Gastrocnemius medialis (tissue), 4 donors: ENCODE data around the gene SUSD4. TPM values are rescaled to one million over a fixed set of nuclear protein-coding genes. Genes with fewer than 3 reads are reported as not detected.

Experiments
- ATAC-seq, 2 donors: fragments of 150-250 bp; one replicate each; pipeline ENCODE4 v1.9.1; 2016
- DNase-seq, 2 donors: peaks; one replicate each; pipeline ENCODE4 v3.0.0-alpha.2; 2019
- H3K27ac ChIP-seq, 4 donors: fragments of 200-600 bp; sonication (generic); 1 replicate in 1 of 4; 2 replicates in 3 of 4; pipeline ENCODE4 v1.5.1; 2016 to 2018; ENCODE audit warnings: mild to moderate bottlenecking in 2 of 4, moderate library complexity in 1 of 4
- H3K27me3 ChIP-seq, 3 donors: fragments of 200-600 bp; sonication (generic) in 2 of 3; 1 replicate in 1 of 3; 2 replicates in 2 of 3; pipeline versions ENCODE4 v1.5.1 to v1.6.0; 2016 to 2019; ENCODE audit warnings: mild to moderate bottlenecking in 1 of 3, moderate library complexity in 1 of 3
- H3K36me3 ChIP-seq, 2 donors: fragments of 200-600 bp; sonication (generic) in 1 of 2; one replicate each; pipeline ENCODE4 v1.5.1; 2017 to 2018
- H3K4me1 ChIP-seq, 2 donors: fragments of 200-600 bp; sonication (generic) in 1 of 2; one replicate each; pipeline ENCODE4 v1.5.1; 2016 to 2017; ENCODE audit warnings: mild to moderate bottlenecking in 2 of 2
- H3K4me3 ChIP-seq, 4 donors: fragments of 200-600 bp; sonication (generic) in 3 of 4; 1 replicate in 1 of 4; 2 replicates in 3 of 4; pipeline ENCODE4 v1.5.1; 2016 to 2019; ENCODE audit warnings: mild to moderate bottlenecking in 2 of 4
- H3K9me3 ChIP-seq, 3 donors: fragments of 200-600 bp; sonication (generic) in 2 of 3; 1 replicate in 1 of 3; 2 replicates in 2 of 3; pipeline ENCODE4 v1.5.1; 2016 to 2019
- CTCF ChIP-seq, 5 experiments: fragments of 450-650 bp in 3 of 5; fragments of 200-600 bp in 2 of 5; sonication (generic) in 2 of 5; IDR thresholded peaks in 4 of 5; conservative IDR thresholded peaks in 1 of 5; 1 replicate in 4 of 5; 2 replicates in 1 of 5; pipeline ENCODE4 v1.5.1; 2016 to 2019; ENCODE audit warnings: antibody characterized with exemption in 5 of 5, mild to moderate bottlenecking in 3 of 5, moderate library complexity in 3 of 5
- POLR2A ChIP-seq, 2 donors: fragments of 450-650 bp; IDR thresholded peaks; one replicate each; pipeline ENCODE4 v1.6.1; 2017; ENCODE audit warnings: antibody characterized with exemption in 2 of 2, mild to moderate bottlenecking in 2 of 2, moderate library complexity in 2 of 2
- in situ Hi-C, 4 donors: fragments of 200-750 bp; cut with MboI; loops; one replicate each; pipeline versions ENCODE4 v1.15.0 to v1.8.0; 2017; ENCODE audit warnings: low sequenced_read_pairs in 4 of 4
- intact Hi-C: fragments of 100-400 bp; cut with DNase I; formaldehyde crosslinking; loops from one replicate; pipeline ENCODE4 v1.15.1; 2023; ENCODE audit warnings: low total_unique reads
- total RNA-seq, 4 donors: library from RNA; depleted of rRNA; stranded (reverse); fragments of >200 nt; gene quantifications; one replicate each; pipeline versions ENCODE4 v1.1.0 to v1.2.3, GENCODE V29; 2016

Gene SUSD4
- total RNA-seq, 4 donors from 2014 or later, result 1.2 to 4.0 (median 3.3) TPM; not detected in 1

GRCh38 chr1:223331301-223331700 is 32.7 kb downstream of the SUSD4 start:
- no peaks in the 10 kb centered on the region for H3K9me3 ChIP-seq
- H3K27ac ChIP-seq, result no peak overlapping the region
- TF ChIP-seq POLR2A (IDR thresholded peaks at IDR 0.05) (no peak), CTCF (IDR thresholded peaks at IDR 0.05 in 4 of 5, conservative IDR thresholded peaks at IDR 0.05 in 1 of 5) (no peak)
- no peaks in the 10 kb centered on the region for H3K36me3 ChIP-seq
- DNase-seq, result no peak
- no peak for ATAC-seq
- intact Hi-C loops (no loop called here), in situ Hi-C loops (no loop called here)
- no peak overlapping the region for H3K4me3 ChIP-seq
- no peaks in the 10 kb centered on the region for H3K27me3 ChIP-seq
- no peaks in the 10 kb centered on the region for H3K4me1 ChIP-seq

DNA sequence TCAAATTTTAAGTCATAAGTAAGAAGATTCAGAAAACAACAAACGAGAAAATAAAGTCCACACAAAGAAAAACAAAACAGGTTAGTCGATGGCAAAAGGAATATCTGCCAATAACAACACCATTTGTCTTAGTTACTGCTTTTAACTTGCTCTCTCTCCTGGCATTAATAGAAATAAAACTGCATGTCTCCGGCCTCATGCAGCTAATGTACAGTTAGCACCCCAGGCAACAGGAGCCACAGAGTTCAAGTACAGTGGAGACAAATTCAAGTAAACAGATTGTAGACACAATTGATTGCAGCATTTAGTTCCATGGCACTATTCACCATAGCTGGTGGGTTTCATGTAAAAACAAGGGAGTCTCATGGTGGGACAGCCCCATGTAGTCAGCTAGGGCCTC is 33.5 kb downstream of the SUSD4 start:
- TF ChIP-seq CTCF (IDR thresholded peaks at IDR 0.05 in 4 of 5, conservative IDR thresholded peaks at IDR 0.05 in 1 of 5) (no peak), POLR2A (IDR thresholded peaks at IDR 0.05) (no peak)
- Histone ChIP-seq H3K27ac (no peak overlapping the region), H3K4me3 (no peak overlapping the region), H3K36me3 (no peaks in the 10 kb centered on the region), H3K9me3 (no peaks in the 10 kb centered on the region), H3K27me3 (no peaks in the 10 kb centered on the region), H3K4me1 (no peaks in the 10 kb centered on the region)
- intact Hi-C loops, result no loop called here
- ATAC-seq (no peak), DNase-seq (no peak)
- in situ Hi-C loops, result no loop called here

- intact Hi-C loops (no loop called here), in situ Hi-C loops (no loop called here)
- ATAC-seq (no peak), DNase-seq (no peak)
- Histone ChIP-seq H3K27me3 (no peaks in the 10 kb centered on the region), H3K4me3 (no peak overlapping the region), H3K36me3 (no peaks in the 10 kb centered on the region), H3K4me1 (no peaks in the 10 kb centered on the region), H3K9me3 (no peaks in the 10 kb centered on the region), H3K27ac (no peak overlapping the region)
- TF ChIP-seq CTCF (IDR thresholded peaks at IDR 0.05 in 4 of 5, conservative IDR thresholded peaks at IDR 0.05 in 1 of 5), result no peak
- no peak for TF ChIP-seq POLR2A (IDR thresholded peaks at IDR 0.05)
Observed at GRCh38 chr1:223329664-223330415, 34.1 kb downstream of the SUSD4 start.

GRCh38 chr1:223329252-223329651 is 34.7 kb downstream of the SUSD4 start:
- H3K27ac ChIP-seq, result no peak overlapping the region
- H3K9me3 ChIP-seq, result no peaks in the 10 kb centered on the region
- intact Hi-C loops (no loop called here), in situ Hi-C loops (no loop called here)
- ATAC-seq (no peak), DNase-seq (no peak)
- no peak overlapping the region for H3K4me3 ChIP-seq
- H3K4me1 ChIP-seq, result no peaks in the 10 kb centered on the region
- TF ChIP-seq CTCF (IDR thresholded peaks at IDR 0.05 in 4 of 5, conservative IDR thresholded peaks at IDR 0.05 in 1 of 5), result no peak
- no peak for TF ChIP-seq POLR2A (IDR thresholded peaks at IDR 0.05)
- H3K36me3 ChIP-seq, result no peaks in the 10 kb centered on the region
- H3K27me3 ChIP-seq, result no peaks in the 10 kb centered on the region

GRCh38 chr1:223328566-223328965 is 35.4 kb downstream of the SUSD4 start:
- H3K27me3 ChIP-seq, result no peaks in the 10 kb centered on the region
- H3K9me3 ChIP-seq, result no peaks in the 10 kb centered on the region
- ATAC-seq (no peak), DNase-seq (no peak)
- TF ChIP-seq POLR2A (IDR thresholded peaks at IDR 0.05), result no peak
- no peak for TF ChIP-seq CTCF (IDR thresholded peaks at IDR 0.05 in 4 of 5, conservative IDR thresholded peaks at IDR 0.05 in 1 of 5)
- in situ Hi-C loops (no loop called here), intact Hi-C loops (no loop called here)
- no peak overlapping the region for H3K4me3 ChIP-seq
- H3K36me3 ChIP-seq, result no peaks in the 10 kb centered on the region
- no peaks in the 10 kb centered on the region for H3K4me1 ChIP-seq
- no peak overlapping the region for H3K27ac ChIP-seq
